Measurements from ENCODE around the gene MYRIP.

MYRIP gene

DNA sequence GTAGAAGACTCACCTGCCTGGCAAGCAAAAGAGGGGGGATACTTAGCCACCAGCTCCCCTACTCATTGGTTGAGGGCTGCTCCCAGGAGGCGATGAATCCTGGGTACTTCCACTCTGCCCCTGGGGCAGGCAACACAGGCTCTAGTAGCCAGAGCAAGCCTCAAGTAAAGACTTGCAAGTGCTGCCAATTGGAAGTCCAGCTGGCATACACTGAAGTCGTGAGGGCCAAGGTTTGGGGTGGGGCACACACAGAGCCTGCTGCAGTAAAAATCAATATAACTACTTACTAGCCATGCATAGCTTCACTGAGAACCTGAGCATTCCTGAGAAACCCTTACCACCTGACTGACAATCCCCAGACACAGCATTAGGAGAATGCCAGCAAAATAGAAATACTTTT lies 377.1 kb downstream of the MYRIP start:
- Histone ChIP-seq H3K36me3 (ENCODE audit: low read length) (no peaks in the 10 kb centered on the region), H3K9me3 (ENCODE audit: insufficient read depth, low read length) (no peaks in the 10 kb centered on the region), H3K27me3 (ENCODE audit: low read length) (no peaks in the 10 kb centered on the region), H3K9ac (ENCODE audit: low read length) (no peak overlapping the region), H3K9me2 (replicated peaks; ENCODE audit: insufficient read depth, low read length) (no peaks in the 10 kb centered on the region), H3K27ac (ENCODE audit: low read depth, low read length) (no peak overlapping the region), H3F3A (ENCODE audit: insufficient read depth) (no peaks in the 10 kb centered on the region), H3K4me3 (ENCODE audit: insufficient read depth, low read length, poor library complexity, severe bottlenecking) (no peak overlapping the region), H4K20me1 (ENCODE audit: low read depth, low read length) (no peaks in the 10 kb centered on the region), H3K4me2 (ENCODE audit: low read depth, low read length, poor library complexity, severe bottlenecking) (no peak overlapping the region), H2AFZ (ENCODE audit: low read depth, low read length, severe bottlenecking) (no peak overlapping the region), H3K79me2 (ENCODE audit: insufficient read depth, low read length) (no peaks in the 10 kb centered on the region)
- TF ChIP-seq, protein P1, sequence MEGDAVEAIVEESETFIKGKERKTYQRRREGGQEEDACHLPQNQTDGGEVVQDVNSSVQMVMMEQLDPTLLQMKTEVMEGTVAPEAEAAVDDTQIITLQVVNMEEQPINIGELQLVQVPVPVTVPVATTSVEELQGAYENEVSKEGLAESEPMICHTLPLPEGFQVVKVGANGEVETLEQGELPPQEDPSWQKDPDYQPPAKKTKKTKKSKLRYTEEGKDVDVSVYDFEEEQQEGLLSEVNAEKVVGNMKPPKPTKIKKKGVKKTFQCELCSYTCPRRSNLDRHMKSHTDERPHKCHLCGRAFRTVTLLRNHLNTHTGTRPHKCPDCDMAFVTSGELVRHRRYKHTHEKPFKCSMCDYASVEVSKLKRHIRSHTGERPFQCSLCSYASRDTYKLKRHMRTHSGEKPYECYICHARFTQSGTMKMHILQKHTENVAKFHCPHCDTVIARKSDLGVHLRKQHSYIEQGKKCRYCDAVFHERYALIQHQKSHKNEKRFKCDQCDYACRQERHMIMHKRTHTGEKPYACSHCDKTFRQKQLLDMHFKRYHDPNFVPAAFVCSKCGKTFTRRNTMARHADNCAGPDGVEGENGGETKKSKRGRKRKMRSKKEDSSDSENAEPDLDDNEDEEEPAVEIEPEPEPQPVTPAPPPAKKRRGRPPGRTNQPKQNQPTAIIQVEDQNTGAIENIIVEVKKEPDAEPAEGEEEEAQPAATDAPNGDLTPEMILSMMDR (IDR thresholded peaks at IDR 0.05; ENCODE audit: insufficient read depth, low read length, poor library complexity, severe bottlenecking): no peak
- no peak for TF ChIP-seq EZH2phosphoT487 (conservative IDR thresholded peaks at IDR 0.05; ENCODE audit: low read length)

DNA sequence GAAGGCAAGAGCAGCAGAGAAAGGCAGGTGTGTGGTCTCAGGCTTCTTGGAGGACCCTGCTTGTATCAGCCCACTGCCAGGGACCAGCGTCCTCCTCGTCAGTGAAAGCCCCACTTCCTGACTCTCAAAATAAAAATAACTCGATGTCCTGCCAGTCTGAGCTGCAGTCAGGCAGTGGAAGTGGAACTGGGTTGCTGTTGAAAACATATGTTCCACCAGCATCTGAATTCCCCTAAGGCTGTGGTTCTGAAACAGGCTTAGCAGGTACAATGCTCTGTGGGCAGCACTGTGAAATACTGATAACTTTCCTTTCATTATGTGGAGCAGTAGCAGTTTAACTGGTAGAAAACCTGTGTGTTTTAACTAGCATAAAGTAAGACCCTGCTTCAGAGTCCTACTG lies 378.5 kb downstream of the MYRIP start:
- Histone ChIP-seq H3K4me3 (ENCODE audit: insufficient read depth, low read length, poor library complexity, severe bottlenecking) (no peak overlapping the region), H3K9me3 (ENCODE audit: insufficient read depth, low read length) (no peaks in the 10 kb centered on the region), H3K36me3 (ENCODE audit: low read length) (no peaks in the 10 kb centered on the region), H3F3A (ENCODE audit: insufficient read depth) (no peaks in the 10 kb centered on the region), H4K20me1 (ENCODE audit: low read depth, low read length) (no peaks in the 10 kb centered on the region), H3K4me2 (ENCODE audit: low read depth, low read length, poor library complexity, severe bottlenecking) (no peak overlapping the region), H3K9me2 (replicated peaks; ENCODE audit: insufficient read depth, low read length) (no peaks in the 10 kb centered on the region), H3K9ac (ENCODE audit: low read length) (no peak overlapping the region), H2AFZ (ENCODE audit: low read depth, low read length, severe bottlenecking) (no peak overlapping the region), H3K27me3 (ENCODE audit: low read length) (no peaks in the 10 kb centered on the region), H3K79me2 (ENCODE audit: insufficient read depth, low read length) (no peaks in the 10 kb centered on the region), H3K27ac (ENCODE audit: low read depth, low read length) (no peak overlapping the region)
- TF ChIP-seq, protein P1 (IDR thresholded peaks at IDR 0.05; ENCODE audit: insufficient read depth, low read length, poor library complexity, severe bottlenecking): no peak

DNA sequence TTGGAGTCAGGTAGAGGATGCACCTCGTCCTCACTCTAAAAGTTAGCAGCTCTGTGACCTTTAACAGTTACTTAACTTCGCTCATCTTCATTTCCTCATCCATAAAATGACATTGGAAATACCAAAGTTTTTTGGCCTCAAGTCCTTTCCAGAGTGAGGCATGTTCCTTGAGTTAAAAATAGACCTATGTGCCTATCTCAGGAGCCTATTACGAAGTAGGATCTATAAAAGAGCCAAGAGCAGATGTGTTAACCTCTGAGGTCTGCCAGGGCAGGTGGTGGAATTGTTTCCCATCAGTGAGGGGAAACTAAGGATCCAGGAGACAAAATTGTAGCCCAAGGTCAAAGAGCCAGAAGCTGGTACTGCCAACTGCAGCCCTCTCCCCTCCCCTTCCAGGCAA lies 379.7 kb downstream of the MYRIP start:
- H3K4me3 ChIP-seq (ENCODE audit: insufficient read depth, low read length, poor library complexity, severe bottlenecking): no peak overlapping the region
- H3K4me2 ChIP-seq (ENCODE audit: low read depth, low read length, poor library complexity, severe bottlenecking): no peak overlapping the region
- H3K27ac ChIP-seq (ENCODE audit: low read depth, low read length): no peak overlapping the region
- H3K9ac ChIP-seq (ENCODE audit: low read length): no peak overlapping the region
- H3K9me2 ChIP-seq (replicated peaks; ENCODE audit: insufficient read depth, low read length): no peaks in the 10 kb centered on the region
- H2AFZ ChIP-seq (ENCODE audit: low read depth, low read length, severe bottlenecking): no peak overlapping the region
- no peaks in the 10 kb centered on the region for H3K36me3 ChIP-seq (ENCODE audit: low read length)
- H3K27me3 ChIP-seq (ENCODE audit: low read length): no peaks in the 10 kb centered on the region
- H3K9me3 ChIP-seq (ENCODE audit: insufficient read depth, low read length): no peaks in the 10 kb centered on the region
- H4K20me1 ChIP-seq (ENCODE audit: low read depth, low read length): no peaks in the 10 kb centered on the region
- no peak for TF ChIP-seq EZH2phosphoT487 (conservative IDR thresholded peaks at IDR 0.05; ENCODE audit: low read length)
- TF ChIP-seq, protein P1 (IDR thresholded peaks at IDR 0.05; ENCODE audit: insufficient read depth, low read length, poor library complexity, severe bottlenecking): no peak
- no peaks in the 10 kb centered on the region for H3K79me2 ChIP-seq (ENCODE audit: insufficient read depth, low read length)
- H3F3A ChIP-seq (ENCODE audit: insufficient read depth): no peaks in the 10 kb centered on the region

DNA sequence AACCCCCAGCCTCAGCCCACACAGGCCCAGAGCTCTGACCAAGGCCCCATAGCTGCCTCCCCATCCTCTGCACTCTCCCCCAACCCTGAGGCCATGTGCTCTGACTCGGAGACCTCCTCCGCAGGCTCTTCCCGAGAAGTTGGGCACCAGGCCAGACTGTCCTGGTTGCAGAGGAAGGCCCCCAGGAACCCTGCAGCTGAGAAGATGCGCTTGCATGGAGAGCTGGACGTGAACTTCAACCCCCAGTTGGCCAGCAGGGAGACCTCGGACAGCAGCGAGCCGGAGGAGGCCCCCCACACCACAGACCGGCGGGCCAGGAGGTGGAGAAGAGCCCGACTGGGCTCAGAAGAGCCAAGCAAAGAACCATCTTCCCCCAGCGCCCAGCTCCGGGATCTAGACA lies 380.6 kb downstream of the MYRIP start:
- no peak overlapping the region for H3K4me3 ChIP-seq (ENCODE audit: insufficient read depth, low read length, poor library complexity, severe bottlenecking)

More for the DNA sequence above, 380.6 kb downstream of the MYRIP start:
- Histone ChIP-seq H3K9me3 (ENCODE audit: insufficient read depth, low read length) (no peaks in the 10 kb centered on the region), H2AFZ (ENCODE audit: low read depth, low read length, severe bottlenecking) (no peak overlapping the region), H3K27me3 (ENCODE audit: low read length) (no peaks in the 10 kb centered on the region), H3K9ac (ENCODE audit: low read length) (no peak overlapping the region), H3K79me2 (ENCODE audit: insufficient read depth, low read length) (no peaks in the 10 kb centered on the region), H4K20me1 (ENCODE audit: low read depth, low read length) (no peaks in the 10 kb centered on the region), H3F3A (ENCODE audit: insufficient read depth) (no peaks in the 10 kb centered on the region), H3K4me2 (ENCODE audit: low read depth, low read length, poor library complexity, severe bottlenecking) (no peak overlapping the region), H3K9me2 (replicated peaks; ENCODE audit: insufficient read depth, low read length) (no peaks in the 10 kb centered on the region), H3K27ac (ENCODE audit: low read depth, low read length) (no peak overlapping the region), H3K36me3 (ENCODE audit: low read length) (no peaks in the 10 kb centered on the region)
- TF ChIP-seq, protein P1 (IDR thresholded peaks at IDR 0.05; ENCODE audit: insufficient read depth, low read length, poor library complexity, severe bottlenecking): no peak

Data from SU-DHL-6 (cell line).